Activated CD4-positive, alpha-beta memory T cell treated with anti-CD3 and anti-CD28 coated beads for 36 hours (primary cell): Measurements from ENCODE around the gene NLRP14. TPM values are rescaled to one million over a fixed set of nuclear protein-coding genes. Genes with fewer than 3 reads are reported as not detected.

ENCODE experiments used
- CTCF ChIA-PET: fragments of 350-600 bp; sonication (Branson Sonifier 250); formaldehyde crosslinking; loops from one replicate; lab custom pipeline; 2021; ENCODE audit warnings: antibody characterized with exemption, inconsistent platforms; lab: Charles Lee
- POLR2A ChIA-PET: fragments of 350-600 bp; sonication (Branson Sonifier 250); formaldehyde crosslinking; loops from one replicate; lab custom pipeline; 2021; ENCODE audit warnings: antibody characterized with exemption; lab: Charles Lee
- DNase-seq: peaks from one replicate; pipeline ENCODE4 v3.0.0-alpha.2; 2020
- H3K27ac Mint-ChIP-seq: one replicate; pipeline ENCODE4 v1.8.0; 2021; ENCODE audit warnings: mixed read lengths
- H3K27me3 Mint-ChIP-seq: one replicate; pipeline ENCODE4 v1.8.0; 2021; ENCODE audit warnings: mixed read lengths
- H3K36me3 Mint-ChIP-seq: one replicate; pipeline ENCODE4 v1.8.0; 2021; ENCODE audit warnings: mixed read lengths
- H3K4me1 Mint-ChIP-seq: one replicate; pipeline ENCODE4 v1.8.0; 2021; ENCODE audit warnings: low read depth, mixed read lengths
- H3K4me3 Mint-ChIP-seq: one replicate; pipeline ENCODE4 v1.8.0; 2021; ENCODE audit warnings: mild to moderate bottlenecking, mixed read lengths
- H3K9me3 Mint-ChIP-seq: one replicate; pipeline ENCODE4 v1.8.0; 2021; ENCODE audit warnings: mixed read lengths
- intact Hi-C: fragments of 100-400 bp; cut with micrococcal nuclease; formaldehyde crosslinking; loops from one replicate; pipeline ENCODE4 v1.15.1; 2023
- total RNA-seq, 2 experiments: library from RNA; stranded (reverse); gene quantifications; one replicate each; pipeline ENCODE4 v1.2.3, GENCODE V29; 2021

NLRP14 gene
- total RNA-seq, 2 experiments from 2014 or later: 0.07 TPM; not detected in 1

- H3K27ac Mint-ChIP-seq: no peak overlapping the region
- no peaks in the 10 kb centered on the region for H3K4me1 Mint-ChIP-seq
- no peaks in the 10 kb centered on the region for H3K9me3 Mint-ChIP-seq
- H3K4me3 Mint-ChIP-seq: no peak overlapping the region
- H3K36me3 Mint-ChIP-seq: no peaks in the 10 kb centered on the region
- no peak for DNase-seq
- H3K27me3 Mint-ChIP-seq: peaks cover 9% of the 10 kb centered on the region
- intact Hi-C loops: no loop called here
- POLR2A ChIA-PET: no interaction called here
- CTCF ChIA-PET: no interaction called here
Measured at GRCh38 chr11:7072401-7073028, 52.2 kb downstream of the NLRP14 start.

GRCh38 chr11:7077101-7077500 lies 56.8 kb downstream of the NLRP14 start:
- H3K27me3 Mint-ChIP-seq: peaks cover 6% of the 10 kb centered on the region
- CTCF ChIA-PET: no interaction called here
- no peak for DNase-seq
- H3K36me3 Mint-ChIP-seq: no peaks in the 10 kb centered on the region
- intact Hi-C loops: no loop called here
- H3K27ac Mint-ChIP-seq: no peak overlapping the region
- no peak overlapping the region for H3K4me3 Mint-ChIP-seq
- POLR2A ChIA-PET: no interaction called here
- H3K9me3 Mint-ChIP-seq: peaks cover 3% of the 10 kb centered on the region
- no peaks in the 10 kb centered on the region for H3K4me1 Mint-ChIP-seq

GRCh38 chr11:7079545-7080135 lies 59.4 kb downstream of the NLRP14 start:
- intact Hi-C loops: no loop called here
- CTCF ChIA-PET: no interaction called here

DNA sequence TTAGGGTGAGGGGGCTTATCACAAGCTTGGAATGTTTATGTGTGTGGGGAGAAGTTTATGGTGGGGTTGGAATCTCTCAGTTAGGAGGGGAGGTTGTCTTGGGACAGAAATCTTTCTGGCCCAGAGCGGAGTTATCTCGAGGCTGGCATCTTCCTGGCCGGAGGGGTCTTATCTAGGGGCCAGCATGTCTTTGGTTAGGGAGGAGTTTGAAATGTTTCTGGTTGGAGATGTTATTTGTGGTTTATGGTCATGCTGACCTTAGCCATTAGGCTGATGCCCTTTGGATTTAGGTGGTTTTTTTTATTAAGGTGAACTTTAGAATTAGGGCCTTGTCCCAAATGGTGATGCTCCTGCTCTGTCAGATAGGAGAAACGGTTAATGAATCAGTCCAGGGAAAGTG lies 60.6 kb downstream of the NLRP14 start:
- Mint-ChIP-seq H3K4me3 (no peak overlapping the region), H3K27me3 (peaks cover 5% of the 10 kb centered on the region), H3K4me1 (no peaks in the 10 kb centered on the region), H3K27ac (no peak overlapping the region), H3K9me3 (peaks cover 3% of the 10 kb centered on the region), H3K36me3 (no peaks in the 10 kb centered on the region)
- no peak for DNase-seq
- POLR2A ChIA-PET: no interaction called here
- CTCF ChIA-PET: no interaction called here
- intact Hi-C loops: no loop called here

More at GRCh38 chr11:7079545-7080135, 59.4 kb downstream of the NLRP14 start:
- peaks cover 3% of the 10 kb centered on the region for H3K9me3 Mint-ChIP-seq
- H3K27ac Mint-ChIP-seq: no peak overlapping the region
- no peak for DNase-seq
- POLR2A ChIA-PET: no interaction called here
- no peak overlapping the region for H3K4me3 Mint-ChIP-seq
- H3K36me3 Mint-ChIP-seq: no peaks in the 10 kb centered on the region
- peaks cover 6% of the 10 kb centered on the region for H3K27me3 Mint-ChIP-seq
- H3K4me1 Mint-ChIP-seq: no peaks in the 10 kb centered on the region

- Mint-ChIP-seq H3K27me3 (peaks cover 3% of the 10 kb centered on the region), H3K36me3 (no peaks in the 10 kb centered on the region), H3K9me3 (peaks cover 3% of the 10 kb centered on the region), H3K4me3 (no peak overlapping the region), H3K27ac (no peak overlapping the region), H3K4me1 (no peaks in the 10 kb centered on the region)
- no peak for DNase-seq
- ChIA-PET POLR2A (no interaction called here), CTCF (no interaction called here)
- intact Hi-C loops: no loop called here
Measured at GRCh38 chr11:7081441-7081840, 61.2 kb downstream of the NLRP14 start.

DNA sequence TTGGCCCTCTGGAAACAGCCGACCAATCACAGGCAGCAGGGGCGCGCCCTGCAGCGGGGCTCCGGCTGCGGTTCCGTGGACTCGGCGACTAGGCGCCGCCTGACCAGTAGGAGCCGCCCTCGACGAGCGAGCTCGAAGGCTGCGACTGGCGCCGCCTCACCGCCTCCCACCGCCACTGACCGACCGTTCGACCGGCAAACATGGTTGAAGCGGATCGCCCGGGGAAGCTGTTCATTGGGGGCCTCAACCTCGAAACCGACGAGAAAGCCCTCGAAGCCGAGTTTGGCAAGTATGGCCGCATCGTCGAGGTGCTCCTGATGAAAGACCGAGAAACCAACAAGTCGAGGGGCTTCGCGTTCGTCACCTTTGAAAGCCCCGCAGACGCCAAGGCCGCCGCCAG lies 68.6 kb downstream of the NLRP14 start, which contains the start of gene RBMXL2:
Gene RBMXL2, plus strand, starts transcription at position 78 of the 400 bp plus-strand sequence. Its CDS starts 123 bp downstream, at position 201.
- ChIA-PET CTCF (interaction anchor here (1.4 kb wide), 1 partner anchor 9 kb away, joined by 5 read pairs; no protein-coding TSS in a partner anchor), POLR2A (no interaction called here)
- H3K27me3 Mint-ChIP-seq: peaks cover 2% of the 10 kb centered on the region
- intact Hi-C loops: no loop called here
- no peak within 1 kb of the TSS for H3K4me3 Mint-ChIP-seq
- DNase-seq: no peak
- H3K9me3 Mint-ChIP-seq: no peaks in the 10 kb centered on the region
- no peak within 1 kb of the TSS for H3K27ac Mint-ChIP-seq
- H3K4me1 Mint-ChIP-seq: no peaks in the 10 kb centered on the region
- H3K36me3 Mint-ChIP-seq: no peaks in the 10 kb centered on the region

GRCh38 chr11:7089328-7090251 lies 69.3 kb downstream of the NLRP14 start:
- H3K9me3 Mint-ChIP-seq: no peaks in the 10 kb centered on the region
- no peaks in the 10 kb centered on the region for H3K36me3 Mint-ChIP-seq
- no peak overlapping the region for H3K27ac Mint-ChIP-seq
- no peak for DNase-seq
- intact Hi-C loops: no loop called here
- H3K27me3 Mint-ChIP-seq: peaks cover 2% of the 10 kb centered on the region
- CTCF ChIA-PET: interaction anchor here (1.4 kb wide), 1 partner anchor 8 kb away, joined by 5 read pairs; no protein-coding TSS in a partner anchor
- POLR2A ChIA-PET: no interaction called here
- H3K4me1 Mint-ChIP-seq: no peaks in the 10 kb centered on the region
- H3K4me3 Mint-ChIP-seq: no peak overlapping the region

GRCh38 chr11:7098235-7098832 lies 78.1 kb downstream of the NLRP14 start:
- Mint-ChIP-seq H3K9me3 (no peaks in the 10 kb centered on the region), H3K4me1 (no peaks in the 10 kb centered on the region), H3K4me3 (no peak overlapping the region), H3K27ac (no peak overlapping the region), H3K36me3 (no peaks in the 10 kb centered on the region), H3K27me3 (peaks cover 3% of the 10 kb centered on the region)
- no peak for DNase-seq
- CTCF ChIA-PET: interaction anchor here (0.7 to 4.8 kb wide), 21 partner anchors 10 to 888 kb away, joined by 3 to 35 read pairs (median 4); partner anchors contain the start of genes EIF3F and RBMXL2
- POLR2A ChIA-PET: no interaction called here
- intact Hi-C loops: loop anchor here (1.0 to 2.0 kb wide), 3 partner anchors 180 to 596 kb away; no protein-coding TSS in a partner anchor

DNA sequence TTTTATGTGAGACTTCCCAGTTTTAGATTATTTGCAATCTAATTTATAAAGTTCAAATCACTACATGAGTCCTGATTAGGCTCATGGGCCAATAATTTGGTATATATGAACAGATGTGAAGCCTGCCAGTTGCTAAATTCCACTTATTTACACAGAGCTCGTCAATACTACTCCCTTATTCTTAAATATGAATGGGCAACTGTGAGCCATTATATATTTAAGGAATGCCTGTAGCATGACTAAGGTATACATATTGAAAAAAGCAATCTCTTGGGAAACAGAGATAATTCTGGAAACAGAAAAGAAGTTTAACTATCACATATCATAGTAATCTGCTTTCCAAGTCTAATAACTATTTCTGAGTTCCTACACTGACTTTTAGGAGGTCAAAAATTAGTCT lies 95.5 kb downstream of the NLRP14 start:
- intact Hi-C loops: no loop called here
- ChIA-PET CTCF (no interaction called here), POLR2A (no interaction called here)
- Mint-ChIP-seq H3K4me1 (no peaks in the 10 kb centered on the region), H3K4me3 (no peak overlapping the region), H3K27ac (no peak overlapping the region), H3K9me3 (no peaks in the 10 kb centered on the region), H3K27me3 (peaks cover 15% of the 10 kb centered on the region), H3K36me3 (no peaks in the 10 kb centered on the region)
- DNase-seq: no peak

DNA sequence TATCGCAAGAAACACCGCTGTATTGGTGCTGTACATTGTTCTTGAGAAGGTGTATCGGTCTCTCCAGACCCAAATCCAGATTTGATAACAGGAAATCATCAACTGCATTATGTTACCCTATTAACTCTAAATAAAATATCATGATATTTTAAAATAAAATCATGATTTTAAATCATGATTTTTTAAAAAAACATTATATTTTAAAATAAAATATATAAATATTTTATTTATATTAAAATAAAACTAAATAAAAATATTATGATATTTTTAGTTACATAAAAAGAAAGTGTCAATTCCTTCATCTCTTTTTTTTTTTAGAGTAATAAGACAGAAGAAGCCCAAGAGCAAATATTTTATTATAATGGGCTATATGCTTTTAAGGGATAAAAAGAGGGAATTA lies 96.1 kb downstream of the NLRP14 start:
- ChIA-PET POLR2A (no interaction called here), CTCF (no interaction called here)
- no peaks in the 10 kb centered on the region for H3K9me3 Mint-ChIP-seq
- H3K36me3 Mint-ChIP-seq: no peaks in the 10 kb centered on the region
- H3K27ac Mint-ChIP-seq: no peak overlapping the region
- intact Hi-C loops: no loop called here
- peaks cover 15% of the 10 kb centered on the region for H3K27me3 Mint-ChIP-seq
- no peaks in the 10 kb centered on the region for H3K4me1 Mint-ChIP-seq
- H3K4me3 Mint-ChIP-seq: no peak overlapping the region
- DNase-seq: no peak
